WI38 (cell line): ENCODE measurements around the gene PTPRR.

Experiments
- H3K4me3 ChIP-seq: 2 replicates; pipeline ENCODE4 v1.5.1; 2011; ENCODE audit warnings: low read depth, mild to moderate bottlenecking, control low read depth, low read length
- CTCF ChIP-seq: IDR thresholded peaks from 2 replicates; pipeline ENCODE4 v1.5.1; 2012; ENCODE audit warnings: low read depth, mild to moderate bottlenecking, control low read depth, low read length

PTPRR gene

GRCh38 chr12:70929029-70929428 is 8.5 kb upstream of the PTPRR start:
- no peak for TF ChIP-seq CTCF
- H3K4me3 ChIP-seq: no peak overlapping the region

- H3K4me3 ChIP-seq: no peak overlapping the region
- no peak for TF ChIP-seq CTCF
These were observed 7.5 kb upstream of the PTPRR start for GRCh38 chr12:70928071-70928470.

- H3K4me3 ChIP-seq: no peak overlapping the region
- TF ChIP-seq CTCF: no peak
These were observed 6.8 kb upstream of the PTPRR start for GRCh38 chr12:70927356-70927755.

- no peak for TF ChIP-seq CTCF
- H3K4me3 ChIP-seq: no peak overlapping the region
These were observed 5.0 kb upstream of the PTPRR start for GRCh38 chr12:70925539-70925938.

GRCh38 chr12:70920891-70921290 is 353 bp upstream of the PTPRR start:
- H3K4me3 ChIP-seq: no peak overlapping the region
- TF ChIP-seq CTCF: no peak

- H3K4me3 ChIP-seq: no peak overlapping the region
- TF ChIP-seq CTCF: no peak
These were observed 922 bp downstream of the PTPRR start for GRCh38 chr12:70919597-70920035.

GRCh38 chr12:70919176-70919575 is 1.4 kb downstream of the PTPRR start:
- H3K4me3 ChIP-seq: no peak overlapping the region
- TF ChIP-seq CTCF: no peak
